Vagina (tissue), 2 donors: ENCODE data around the gene NSUN2. TPM values are rescaled to one million over a fixed set of nuclear protein-coding genes. Genes with fewer than 3 reads are reported as not detected.

Experiments
- DNase-seq, 2 donors: peaks; one replicate each; pipeline ENCODE4 v3.0.0-alpha.2; 2017; ENCODE audit errors: extremely low spot score in 2 of 2
- H3K27ac ChIP-seq: fragments of 200-600 bp; sonication (generic); one replicate; pipeline ENCODE4 v1.5.1; 2019
- H3K27me3 ChIP-seq: fragments of 200-600 bp; sonication (generic); one replicate; pipeline ENCODE4 v1.5.1; 2019
- H3K36me3 ChIP-seq, 2 donors: fragments of 200-600 bp; sonication (generic); one replicate each; pipeline ENCODE4 v1.5.1; 2017 to 2019
- H3K4me1 ChIP-seq: fragments of 200-600 bp; sonication (generic); one replicate; pipeline ENCODE4 v1.5.1; 2019
- H3K4me3 ChIP-seq, 2 donors: fragments of 200-600 bp; sonication (generic); 1 replicate in 1 of 2; 2 replicates in 1 of 2; pipeline ENCODE4 v1.5.1; 2016 to 2019
- H3K9me3 ChIP-seq: fragments of 200-600 bp; sonication (generic); one replicate; pipeline ENCODE4 v1.5.1; 2019
- CTCF ChIP-seq, 3 experiments: fragments of 450-650 bp in 2 of 3; fragments of 200-600 bp in 1 of 3; sonication (generic) in 1 of 3; IDR thresholded peaks; one replicate each; pipeline ENCODE4 v1.5.1; 2017 to 2019; ENCODE audit warnings: antibody characterized with exemption in 3 of 3, mild to moderate bottlenecking in 2 of 3, moderate library complexity in 2 of 3
- POLR2A ChIP-seq, 2 donors: fragments of 450-650 bp; IDR thresholded peaks; one replicate each; pipeline ENCODE4 v1.6.1; 2017; ENCODE audit warnings: antibody characterized with exemption in 2 of 2, mild to moderate bottlenecking in 2 of 2, moderate library complexity in 2 of 2
- POLR2AphosphoS5 ChIP-seq, 2 donors: sonication (generic); formaldehyde crosslinking; IDR thresholded peaks; one replicate each; pipeline ENCODE4 v1.9.0; 2017; ENCODE audit warnings: antibody characterized with exemption in 2 of 2, mild to moderate bottlenecking in 2 of 2, low read depth in 1 of 2; ENCODE audit not compliant: insufficient read depth in 1 of 2
- intact Hi-C: fragments of 100-400 bp; cut with DNase I; formaldehyde crosslinking; loops from one replicate; pipeline ENCODE4 v1.15.1; 2023
- total RNA-seq: library from RNA; depleted of rRNA; stranded (reverse); fragments of >200 nt; gene quantifications from one replicate; pipeline ENCODE4 v1.2.3, GENCODE V29; 2016

Gene NSUN2
- total RNA-seq = 43.2 TPM

- intact Hi-C loops = loop anchor here (1.0 kb wide), 1 partner anchor 81 kb away; no protein-coding TSS in a partner anchor
Measured at GRCh38 chr5:6632888-6633468, at the start of gene NSUN2, which contains the start of gene SRD5A1. Gene NSUN2 (minus strand): TSS chr5:6633044. CDS start chr5:6632979, 65 bp downstream. Gene SRD5A1 (plus strand): TSS chr5:6633440. CDS start chr5:6633577, 137 bp downstream.

GRCh38 chr5:6682239-6682638 lies 49.4 kb upstream of the NSUN2 start:
- intact Hi-C loops = no loop called here
- Histone ChIP-seq H3K9me3 (no peaks in the 10 kb centered on the region), H3K27me3 (no peaks in the 10 kb centered on the region), H3K4me3 (no peak overlapping the region), H3K36me3 (no peaks in the 10 kb centered on the region), H3K27ac (no peak overlapping the region), H3K4me1 (peaks cover 6% of the 10 kb centered on the region)
- no peak for DNase-seq
- no peak for TF ChIP-seq POLR2AphosphoS5 (IDR thresholded peaks at IDR 0.05; ENCODE audit: insufficient read depth in 1 of 2, low read depth in 1 of 2)
- no peak for TF ChIP-seq POLR2A (IDR thresholded peaks at IDR 0.05)
- no peak for TF ChIP-seq CTCF (IDR thresholded peaks at IDR 0.05)

More at GRCh38 chr5:6632888-6633468, at the start of gene NSUN2, which contains the start of gene SRD5A1:
- Histone ChIP-seq H3K27me3 (no peaks in the 10 kb centered on the region), H3K27ac (peak within 1 kb of the TSS; percentile 89), H3K4me1 (peaks cover 54% of the 10 kb centered on the region), H3K9me3 (no peaks in the 10 kb centered on the region), H3K4me3 (peak within 1 kb of the TSS; percentile 72 to 81), H3K36me3 (peaks cover 0 to 18% of the 10 kb centered on the region in 2 donors)
- peak in 1 of 2 donors; percentile 95 for DNase-seq
- TF ChIP-seq CTCF (IDR thresholded peaks at IDR 0.05) = no peak
- TF ChIP-seq POLR2AphosphoS5 (IDR thresholded peaks at IDR 0.05; ENCODE audit: insufficient read depth in 1 of 2, low read depth in 1 of 2) = peak; percentile 61 to 76
- peak in 1 of 2 donors; percentile 66 for TF ChIP-seq POLR2A (IDR thresholded peaks at IDR 0.05)

GRCh38 chr5:6681682-6682081 lies 48.8 kb upstream of the NSUN2 start:
- H3K27me3 ChIP-seq = no peaks in the 10 kb centered on the region
- TF ChIP-seq CTCF (IDR thresholded peaks at IDR 0.05) (no peak), POLR2A (IDR thresholded peaks at IDR 0.05) (no peak), POLR2AphosphoS5 (IDR thresholded peaks at IDR 0.05; ENCODE audit: insufficient read depth in 1 of 2, low read depth in 1 of 2) (no peak)
- peaks cover under 1% of the 10 kb centered on the region for H3K4me1 ChIP-seq
- H3K27ac ChIP-seq = no peak overlapping the region
- DNase-seq = no peak
- intact Hi-C loops = no loop called here
- no peaks in the 10 kb centered on the region for H3K9me3 ChIP-seq
- no peaks in the 10 kb centered on the region for H3K36me3 ChIP-seq
- no peak overlapping the region for H3K4me3 ChIP-seq

GRCh38 chr5:6680922-6681321 lies 48.1 kb upstream of the NSUN2 start:
- Histone ChIP-seq H3K4me1 (no peaks in the 10 kb centered on the region), H3K27me3 (no peaks in the 10 kb centered on the region), H3K4me3 (no peak overlapping the region), H3K27ac (no peak overlapping the region), H3K9me3 (no peaks in the 10 kb centered on the region), H3K36me3 (no peaks in the 10 kb centered on the region)
- no peak for TF ChIP-seq POLR2A (IDR thresholded peaks at IDR 0.05)
- no peak for TF ChIP-seq POLR2AphosphoS5 (IDR thresholded peaks at IDR 0.05; ENCODE audit: insufficient read depth in 1 of 2, low read depth in 1 of 2)
- no peak for TF ChIP-seq CTCF (IDR thresholded peaks at IDR 0.05)
- no peak for DNase-seq
- intact Hi-C loops = no loop called here

- intact Hi-C loops = no loop called here
- Histone ChIP-seq H3K4me1 (no peaks in the 10 kb centered on the region), H3K27ac (no peak overlapping the region), H3K9me3 (no peaks in the 10 kb centered on the region), H3K4me3 (no peak overlapping the region), H3K27me3 (no peaks in the 10 kb centered on the region), H3K36me3 (no peaks in the 10 kb centered on the region)
- no peak for TF ChIP-seq CTCF (IDR thresholded peaks at IDR 0.05)
- TF ChIP-seq POLR2A (IDR thresholded peaks at IDR 0.05) = no peak
- no peak for TF ChIP-seq POLR2AphosphoS5 (IDR thresholded peaks at IDR 0.05; ENCODE audit: insufficient read depth in 1 of 2, low read depth in 1 of 2)
- no peak for DNase-seq
Measured at GRCh38 chr5:6678385-6678784, 45.5 kb upstream of the NSUN2 start.
